ENCODE results near the gene MLLT3.

- TF ChIP-seq PPARA (CRISPR knock-in tag; IDR thresholded peaks at IDR 0.05; ENCODE audit: borderline replicate concordance) (no peak), ISL1 (CRISPR knock-in tag; IDR thresholded peaks at IDR 0.05) (no peak), CREB5 (CRISPR knock-in tag; IDR thresholded peaks at IDR 0.05; ENCODE audit: low read depth) (no peak), ESRRG (CRISPR knock-in tag; IDR thresholded peaks at IDR 0.05) (no peak), ZFP3 (CRISPR knock-in tag; IDR thresholded peaks at IDR 0.05) (no peak), SNAI2 (CRISPR knock-in tag; IDR thresholded peaks at IDR 0.05) (no peak), CSDC2 (CRISPR knock-in tag; IDR thresholded peaks at IDR 0.05) (no peak), ARNTL (CRISPR knock-in tag; IDR thresholded peaks at IDR 0.05; ENCODE audit: borderline replicate concordance, low read depth) (no peak), RARB (CRISPR knock-in tag; IDR thresholded peaks at IDR 0.05) (no peak), ZFP30 (CRISPR knock-in tag; IDR thresholded peaks at IDR 0.05) (no peak)
- TF ChIP-seq, protein P1, sequence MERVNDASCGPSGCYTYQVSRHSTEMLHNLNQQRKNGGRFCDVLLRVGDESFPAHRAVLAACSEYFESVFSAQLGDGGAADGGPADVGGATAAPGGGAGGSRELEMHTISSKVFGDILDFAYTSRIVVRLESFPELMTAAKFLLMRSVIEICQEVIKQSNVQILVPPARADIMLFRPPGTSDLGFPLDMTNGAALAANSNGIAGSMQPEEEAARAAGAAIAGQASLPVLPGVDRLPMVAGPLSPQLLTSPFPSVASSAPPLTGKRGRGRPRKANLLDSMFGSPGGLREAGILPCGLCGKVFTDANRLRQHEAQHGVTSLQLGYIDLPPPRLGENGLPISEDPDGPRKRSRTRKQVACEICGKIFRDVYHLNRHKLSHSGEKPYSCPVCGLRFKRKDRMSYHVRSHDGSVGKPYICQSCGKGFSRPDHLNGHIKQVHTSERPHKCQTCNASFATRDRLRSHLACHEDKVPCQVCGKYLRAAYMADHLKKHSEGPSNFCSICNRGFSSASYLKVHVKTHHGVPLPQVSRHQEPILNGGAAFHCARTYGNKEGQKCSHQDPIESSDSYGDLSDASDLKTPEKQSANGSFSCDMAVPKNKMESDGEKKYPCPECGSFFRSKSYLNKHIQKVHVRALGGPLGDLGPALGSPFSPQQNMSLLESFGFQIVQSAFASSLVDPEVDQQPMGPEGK (CRISPR knock-in tag; IDR thresholded peaks at IDR 0.05; ENCODE audit: borderline replicate concordance): no peak
Measured at GRCh38 chr9:20505574-20505973, 116.7 kb downstream of the MLLT3 start.

Measured in SK-N-SH treated with all-trans-retinoic acid at 6 μM for 48 hours (cell line).